Naive thymus-derived CD4-positive, alpha-beta T cell (primary cell): Measurements from ENCODE around the gene CDK18. TPM values are rescaled to one million over a fixed set of nuclear protein-coding genes. Genes with fewer than 3 reads are reported as not detected.
A peak's percentile ranks its signal among the peaks of the same experiment; 100 is the strongest.

ENCODE experiments used
- ATAC-seq: fragments of 150-1000 bp; cut with Tn5 transposase; 2 replicates; pipeline ENCODE4 v1.10.0; 2021; ENCODE audit warnings: mild to moderate bottlenecking, moderate library complexity
- CTCF ChIA-PET: fragments of 350-600 bp; sonication (Branson Sonifier 250); formaldehyde crosslinking; loops from one replicate; lab custom pipeline; 2021; ENCODE audit warnings: antibody characterized with exemption; lab: Charles Lee
- POLR2A ChIA-PET: fragments of 350-600 bp; sonication (Branson Sonifier 250); formaldehyde crosslinking; loops from one replicate; lab custom pipeline; 2021; ENCODE audit warnings: antibody characterized with exemption, inconsistent platforms; lab: Charles Lee
- DNase-seq, 9 donors: peaks; one replicate each; pipeline versions ENCODE4 v3.0.0 to v3.0.0-alpha.2; 2020 to 2022; ENCODE audit warnings: mixed read lengths in 1 of 9
- H3K27ac ChIP-seq: one replicate; pipeline ENCODE4 v1.7.0; 2013; ENCODE audit warnings: mild to moderate bottlenecking, low read depth, low read length, moderate library complexity
- H3K27me3 ChIP-seq, 2 donors: one replicate each; pipeline ENCODE4 v1.7.0; 2013; ENCODE audit warnings: low read length in 2 of 2, mild to moderate bottlenecking in 2 of 2, moderate library complexity in 2 of 2; ENCODE audit not compliant: control insufficient read depth in 2 of 2, insufficient read depth in 2 of 2
- H3K36me3 ChIP-seq, 3 experiments: 1 replicate in 2 of 3; 2 replicates in 1 of 3; pipeline ENCODE4 v1.7.0; 2013; ENCODE audit warnings: low read length in 3 of 3, mild to moderate bottlenecking in 3 of 3, moderate library complexity in 1 of 3; ENCODE audit not compliant: insufficient read depth in 3 of 3, control insufficient read depth in 2 of 3
- H3K4me1 ChIP-seq, 2 donors: one replicate each; pipeline ENCODE4 v1.7.0; 2013; ENCODE audit warnings: low read length in 2 of 2, mild to moderate bottlenecking in 2 of 2, moderate library complexity in 1 of 2; ENCODE audit not compliant: control insufficient read depth in 2 of 2, insufficient read depth in 2 of 2
- H3K4me3 ChIP-seq: 2 replicates; pipeline ENCODE4 v1.7.0; 2013; ENCODE audit warnings: mild to moderate bottlenecking, low read length
- H3K9me3 ChIP-seq, 3 experiments: 1 replicate in 2 of 3; 2 replicates in 1 of 3; pipeline ENCODE4 v1.7.0; 2013; ENCODE audit warnings: low read length in 3 of 3; ENCODE audit not compliant: control insufficient read depth in 2 of 3
- H3K27ac Mint-ChIP-seq, 9 donors: one replicate each; pipeline ENCODE4 v1.8.0; 2020 to 2022; ENCODE audit warnings: mixed read lengths in 9 of 9, mild to moderate bottlenecking in 8 of 9, moderate library complexity in 5 of 9, inconsistent platforms in 2 of 9
- H3K27me3 Mint-ChIP-seq, 5 donors: one replicate each; pipeline ENCODE4 v1.8.0; 2021 to 2022; ENCODE audit warnings: mixed read lengths in 5 of 5, mild to moderate bottlenecking in 1 of 5
- H3K36me3 Mint-ChIP-seq, 5 donors: one replicate each; pipeline ENCODE4 v1.8.0; 2020 to 2022; ENCODE audit warnings: mixed read lengths in 5 of 5, mild to moderate bottlenecking in 3 of 5, inconsistent platforms in 1 of 5
- H3K4me1 Mint-ChIP-seq, 7 donors: one replicate each; pipeline ENCODE4 v1.8.0; 2020 to 2022; ENCODE audit warnings: mixed read lengths in 7 of 7, mild to moderate bottlenecking in 3 of 7, inconsistent platforms in 1 of 7
- H3K4me3 Mint-ChIP-seq, 10 donors: one replicate each; pipeline ENCODE4 v1.8.0; 2020 to 2022; ENCODE audit warnings: mild to moderate bottlenecking in 10 of 10, mixed read lengths in 10 of 10, moderate library complexity in 6 of 10, inconsistent platforms in 2 of 10
- H3K9me3 Mint-ChIP-seq, 11 donors: one replicate each; pipeline ENCODE4 v1.8.0; 2020 to 2022; ENCODE audit warnings: mixed read lengths in 11 of 11, mild to moderate bottlenecking in 4 of 11, inconsistent platforms in 1 of 11, moderate library complexity in 1 of 11
- intact Hi-C, 2 donors: fragments of 100-400 bp; cut with micrococcal nuclease; formaldehyde crosslinking; loops; one replicate each; pipeline ENCODE4 v1.15.1; 2023
- polyA plus RNA-seq, 2 donors: library from polyadenylated mRNA; unstranded; fragments of 300-500 nt; fragmentation: Illumina TruSeq; gene quantifications; one replicate each; pipeline ENCODE4 v1.2.3, GENCODE V29; 2021
- total RNA-seq, 6 experiments: library from RNA in 5 of 6; stranded (reverse) in 5 of 6; gene quantifications; 1 replicate in 5 of 6; 2 replicates in 1 of 6; pipeline ENCODE4 v1.2.3 and lab custom pipeline; 2021 to 2026

CDK18 gene
- total and polyA plus RNA-seq, 7 experiments from 2014 or later, result 0.20 to 3.6 (median 2.6) TPM

DNA sequence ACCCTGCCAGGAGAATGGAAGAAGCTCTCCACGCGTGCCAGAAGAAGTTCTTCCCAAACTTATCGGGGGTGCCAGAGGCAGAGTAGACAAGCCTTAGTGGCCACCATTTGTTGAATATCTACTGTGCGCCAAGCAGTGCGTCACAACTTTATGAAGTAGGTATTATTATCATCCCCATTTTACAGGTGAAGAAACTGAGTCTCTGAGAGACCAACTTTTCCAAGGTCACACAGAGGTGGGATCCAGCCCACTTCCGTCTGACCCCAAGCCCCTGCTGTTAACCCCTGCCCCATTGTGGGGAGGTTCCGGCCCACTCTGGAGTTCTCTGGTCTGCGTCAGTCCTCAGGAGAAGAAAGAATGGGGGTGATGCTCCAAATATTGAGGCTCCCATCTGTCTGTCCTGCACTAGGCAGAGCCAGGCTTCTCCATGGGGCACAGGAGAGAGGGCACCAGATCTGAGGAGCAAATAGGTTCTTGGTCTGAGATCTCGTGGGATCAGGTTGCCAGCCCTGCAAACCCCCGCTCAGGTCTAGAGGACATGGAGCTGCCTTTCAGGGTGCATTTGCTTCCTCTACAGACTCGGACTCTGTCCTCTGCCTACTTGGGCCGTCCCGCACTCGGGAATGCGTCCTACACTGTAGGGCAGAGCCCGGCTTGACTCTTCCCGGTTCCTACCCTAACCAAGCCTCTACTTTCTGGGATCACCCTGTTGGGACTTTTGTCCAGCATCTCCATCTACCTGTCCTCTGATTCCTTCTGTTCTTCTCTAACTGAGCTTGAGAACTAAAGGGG, 2.1 kb downstream of the CDK18 start:
- H3K27me3 ChIP-seq, result no peaks in the 10 kb centered on the region
- Mint-ChIP-seq H3K36me3 (no peaks in the 10 kb centered on the region), H3K9me3 (no peaks in the 10 kb centered on the region), H3K4me1 (peaks cover 0 to 18% (median 12%) of the 10 kb centered on the region in 7 donors), H3K27ac (peak overlapping the region in 2 of 9 donors; percentile 54 to 65), H3K27me3 (peaks cover 0 to 48% (median 0%) of the 10 kb centered on the region in 5 donors), H3K4me3 (peak overlapping the region; percentile 7 to 64 (median 48))
- H3K4me3 ChIP-seq, result no peak overlapping the region
- CTCF ChIA-PET, result interaction anchor here (0.9 kb wide), 1 partner anchor 18 kb away, joined by 4 read pairs; no protein-coding TSS in a partner anchor
- POLR2A ChIA-PET, result interaction anchor here (1.3 kb wide), 1 partner anchor 243 kb away, joined by 4 read pairs; no protein-coding TSS in a partner anchor
- H3K36me3 ChIP-seq, result peaks cover 0 to 6% (median 0%) of the 10 kb centered on the region in 3 experiments
- DNase-seq (no peak), ATAC-seq (no peak)
- H3K9me3 ChIP-seq, result no peaks in the 10 kb centered on the region
- no peak overlapping the region for H3K27ac ChIP-seq
- intact Hi-C loops, result no loop called here
- H3K4me1 ChIP-seq, result peaks cover 6 to 9% of the 10 kb centered on the region in 2 donors

DNA sequence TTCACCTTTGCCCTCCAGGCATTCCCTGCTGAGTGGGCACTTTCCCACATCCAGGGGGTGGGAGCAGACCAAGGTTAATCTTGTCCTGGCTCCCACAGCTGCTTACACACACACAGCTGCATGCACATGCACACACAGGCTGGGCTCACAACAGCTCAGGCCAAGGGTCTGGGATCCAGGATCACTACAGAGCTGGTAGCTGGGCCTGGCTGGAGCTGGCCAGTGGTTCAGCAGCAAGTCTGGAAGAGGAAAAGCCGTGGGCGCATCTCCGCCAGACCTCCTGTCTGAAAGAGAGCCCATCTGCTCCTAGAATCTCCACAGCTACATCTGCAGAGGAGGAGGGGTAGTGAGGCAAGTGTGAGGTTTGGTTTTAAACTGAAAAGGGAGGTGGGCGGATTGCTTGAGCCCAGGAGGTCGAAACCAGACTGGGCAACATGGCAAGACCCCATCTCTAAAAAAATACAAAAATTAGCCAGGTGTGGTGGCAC, 3.8 kb downstream of the CDK18 start:
- no peaks in the 10 kb centered on the region for H3K36me3 Mint-ChIP-seq
- peaks cover 6 to 9% of the 10 kb centered on the region in 2 donors for H3K4me1 ChIP-seq
- peak overlapping the region in 1 of 9 donors; percentile 32 for H3K27ac Mint-ChIP-seq
- intact Hi-C loops, result no loop called here
- H3K27ac ChIP-seq, result no peak overlapping the region
- H3K4me3 ChIP-seq, result no peak overlapping the region
- no peak for ATAC-seq
- H3K36me3 ChIP-seq, result peaks cover 0 to 6% (median 0%) of the 10 kb centered on the region in 3 experiments
- H3K4me1 Mint-ChIP-seq, result peaks cover 0 to 18% (median 12%) of the 10 kb centered on the region in 7 donors
- peaks cover 0 to 33% (median 0%) of the 10 kb centered on the region in 5 donors for H3K27me3 Mint-ChIP-seq
- no peaks in the 10 kb centered on the region for H3K9me3 Mint-ChIP-seq
- H3K4me3 Mint-ChIP-seq, result peak overlapping the region in 1 of 10 donors; percentile 48
- no peak for DNase-seq
- no peaks in the 10 kb centered on the region for H3K9me3 ChIP-seq
- ChIA-PET CTCF (interaction anchor here (0.5 to 0.6 kb wide), 4 partner anchors 19 to 351 kb away, joined by 3 to 6 read pairs (median 3); no protein-coding TSS in a partner anchor), POLR2A (no interaction called here)
- H3K27me3 ChIP-seq, result no peaks in the 10 kb centered on the region

DNA sequence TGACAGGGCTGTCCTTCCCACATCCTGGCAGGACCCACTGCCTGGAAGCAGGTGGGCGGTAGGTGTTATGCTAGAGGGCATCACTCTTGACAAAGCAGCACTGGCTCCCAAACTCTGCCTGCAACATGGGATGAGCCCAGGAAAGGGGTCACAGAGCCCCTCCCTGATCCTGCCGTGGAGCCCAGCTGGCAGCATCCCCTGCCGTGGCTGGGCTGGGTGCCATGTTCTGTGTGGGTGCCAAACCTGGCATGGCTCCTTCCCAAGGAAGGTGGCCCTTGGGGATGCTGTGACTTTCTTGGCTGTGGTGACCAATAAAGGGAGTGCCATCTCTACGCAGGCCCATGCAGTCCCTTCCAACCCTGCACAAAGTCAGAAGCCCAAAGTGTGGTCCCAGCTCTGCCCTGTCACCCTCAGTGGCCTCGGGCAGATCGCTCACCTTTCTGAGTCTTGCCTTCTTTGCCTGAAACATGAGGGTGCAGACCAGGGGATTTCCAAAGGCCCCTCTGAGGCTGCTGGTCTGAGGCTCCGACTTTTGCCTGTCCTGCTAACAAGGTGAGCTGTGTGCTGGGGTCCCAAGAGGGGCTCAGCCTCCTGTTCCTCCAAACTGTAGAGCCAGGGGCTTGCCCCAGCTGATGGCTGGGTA, 6.0 kb downstream of the CDK18 start:
- Histone ChIP-seq H3K36me3 (no peaks in the 10 kb centered on the region), H3K9me3 (no peaks in the 10 kb centered on the region), H3K27ac (no peak overlapping the region), H3K4me3 (no peak overlapping the region), H3K27me3 (no peaks in the 10 kb centered on the region), H3K4me1 (peaks cover 0 to 4% of the 10 kb centered on the region in 2 donors)
- no peak for DNase-seq
- ChIA-PET POLR2A (no interaction called here), CTCF (interaction anchor here (0.6 to 0.7 kb wide), 3 partner anchors 28 to 532 kb away, joined by 3 to 10 read pairs (median 3); no protein-coding TSS in a partner anchor)
- no peaks in the 10 kb centered on the region for H3K36me3 Mint-ChIP-seq
- intact Hi-C loops, result no loop called here
- peak overlapping the region in 1 of 9 donors; percentile 28 for H3K27ac Mint-ChIP-seq
- H3K27me3 Mint-ChIP-seq, result peaks cover 0 to 14% (median 0%) of the 10 kb centered on the region in 5 donors
- H3K9me3 Mint-ChIP-seq, result no peaks in the 10 kb centered on the region
- peaks cover 0 to 7% (median 5%) of the 10 kb centered on the region in 7 donors for H3K4me1 Mint-ChIP-seq
- ATAC-seq, result no peak
- H3K4me3 Mint-ChIP-seq, result no peak overlapping the region

DNA sequence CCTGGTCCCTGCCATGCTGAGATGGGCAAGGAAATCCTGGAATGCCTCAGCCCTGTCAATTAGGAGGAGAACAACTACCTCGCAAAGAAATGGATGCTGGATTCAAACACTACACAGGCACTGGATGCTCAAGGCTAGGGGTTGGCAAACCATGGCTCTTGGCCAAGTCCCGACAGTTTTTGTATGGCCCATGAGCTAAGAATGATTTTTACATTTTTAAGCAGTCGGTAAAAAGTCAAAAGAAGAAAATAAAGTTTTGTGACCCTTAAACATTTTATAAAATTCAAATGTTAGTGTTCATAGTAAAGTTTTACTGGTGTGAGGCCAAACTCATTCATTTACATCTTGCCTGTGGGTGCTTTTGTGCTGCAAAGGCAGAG, 6.5 kb downstream of the CDK18 start:
- Mint-ChIP-seq H3K4me1 (peaks cover 0 to 5% (median 4%) of the 10 kb centered on the region in 7 donors), H3K4me3 (no peak overlapping the region), H3K27ac (peak overlapping the region in 2 of 9 donors; percentile 4 to 28), H3K27me3 (peaks cover 0 to 9% (median 0%) of the 10 kb centered on the region in 5 donors), H3K36me3 (no peaks in the 10 kb centered on the region), H3K9me3 (no peaks in the 10 kb centered on the region)
- no peak for DNase-seq
- ChIA-PET CTCF (interaction anchor here (2.1 kb wide), 1 partner anchor 13 kb away, joined by 6 read pairs; no protein-coding TSS in a partner anchor), POLR2A (no interaction called here)
- intact Hi-C loops, result no loop called here
- no peak for ATAC-seq
- no peaks in the 10 kb centered on the region for H3K9me3 ChIP-seq
- H3K4me3 ChIP-seq, result no peak overlapping the region
- no peak overlapping the region for H3K27ac ChIP-seq
- no peaks in the 10 kb centered on the region for H3K27me3 ChIP-seq
- H3K4me1 ChIP-seq, result no peaks in the 10 kb centered on the region
- H3K36me3 ChIP-seq, result no peaks in the 10 kb centered on the region

DNA sequence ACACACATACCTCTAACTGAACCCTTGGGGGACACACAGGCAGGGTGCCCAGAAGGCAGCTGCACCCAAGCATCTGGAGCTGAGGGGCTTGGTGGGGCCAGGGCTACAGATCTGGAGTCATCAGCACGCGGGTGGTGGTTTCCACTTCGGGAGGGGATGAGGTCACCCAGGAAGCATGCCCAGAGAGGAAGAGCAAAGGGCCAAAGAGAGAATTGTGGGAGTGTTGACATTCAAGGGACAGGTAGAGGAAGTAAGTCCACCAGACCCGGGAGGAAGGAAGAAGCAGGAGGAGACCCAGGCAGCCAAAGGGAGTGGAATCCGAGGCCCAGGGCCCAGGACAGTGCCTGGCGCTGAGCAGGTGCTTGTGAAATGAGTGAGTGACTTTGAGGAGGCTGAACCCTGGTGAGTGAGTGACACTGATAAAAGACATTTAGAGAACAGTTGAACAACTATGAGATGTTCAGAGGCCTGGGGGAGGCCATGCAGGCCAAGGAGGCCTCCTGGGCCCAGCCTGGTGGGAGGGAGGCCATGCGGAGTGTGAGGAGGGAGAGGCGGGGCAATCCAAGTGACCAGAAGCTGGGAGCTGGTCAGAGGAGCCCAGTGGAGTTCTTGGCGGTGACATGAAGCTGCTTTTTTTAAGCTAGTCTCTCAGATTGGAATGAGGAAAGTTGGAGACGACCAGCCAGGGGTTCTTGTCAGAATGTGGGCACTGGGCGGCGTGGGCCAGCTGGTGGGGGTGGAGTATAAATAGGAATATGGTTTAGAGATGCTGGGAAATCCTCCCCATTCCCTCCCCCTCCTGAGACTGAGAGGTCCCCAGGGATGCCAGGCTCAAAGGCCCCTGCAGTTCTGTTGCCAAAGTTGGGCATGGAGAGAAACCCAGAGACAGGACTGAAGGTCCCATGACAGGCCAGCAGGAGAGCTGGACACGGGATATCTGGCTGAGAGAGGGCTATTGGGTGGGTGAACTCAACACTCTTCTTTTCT, 7.9 kb downstream of the CDK18 start:
- no peak overlapping the region for H3K4me3 ChIP-seq
- H3K36me3 Mint-ChIP-seq, result no peaks in the 10 kb centered on the region
- no peak for DNase-seq
- H3K27ac Mint-ChIP-seq, result peak overlapping the region in 3 of 9 donors; percentile 54 to 65 (median 63)
- H3K36me3 ChIP-seq, result no peaks in the 10 kb centered on the region
- H3K9me3 ChIP-seq, result no peaks in the 10 kb centered on the region
- no peak overlapping the region for H3K4me3 Mint-ChIP-seq
- no peaks in the 10 kb centered on the region for H3K27me3 ChIP-seq
- peak; percentile 32 for ATAC-seq
- ChIA-PET POLR2A (no interaction called here), CTCF (interaction anchor here (2.1 kb wide), 1 partner anchor 12 kb away, joined by 6 read pairs; no protein-coding TSS in a partner anchor)
- H3K27ac ChIP-seq, result no peak overlapping the region
- H3K9me3 Mint-ChIP-seq, result no peaks in the 10 kb centered on the region
- H3K4me1 ChIP-seq, result no peaks in the 10 kb centered on the region
- no peaks in the 10 kb centered on the region for H3K27me3 Mint-ChIP-seq
- intact Hi-C loops, result no loop called here
- peaks cover 0 to 5% (median 0%) of the 10 kb centered on the region in 7 donors for H3K4me1 Mint-ChIP-seq

DNA sequence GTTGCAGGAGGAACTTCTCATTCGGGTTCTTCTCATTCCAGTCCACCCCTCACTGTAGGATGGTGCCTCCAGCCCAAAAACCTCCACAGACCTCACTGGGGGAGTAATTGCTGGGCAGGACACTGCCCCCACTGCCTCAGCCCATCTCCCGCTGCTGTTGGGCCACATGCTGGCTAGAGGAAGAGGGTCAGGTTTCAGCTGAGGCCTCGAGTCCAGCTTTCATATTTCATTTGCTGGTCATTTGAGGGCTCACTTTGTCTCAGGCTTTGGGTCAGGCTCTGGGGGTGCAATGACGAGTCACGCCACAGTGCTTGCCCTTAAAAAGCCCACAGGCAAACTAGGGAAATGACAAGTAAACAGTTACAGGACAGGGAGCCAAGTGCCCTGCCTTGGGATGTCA, 9.3 kb downstream of the CDK18 start:
- H3K27me3 Mint-ChIP-seq, result no peaks in the 10 kb centered on the region
- no peak for ATAC-seq

More for the DNA sequence above, 9.3 kb downstream of the CDK18 start:
- Histone ChIP-seq H3K27me3 (no peaks in the 10 kb centered on the region), H3K36me3 (no peaks in the 10 kb centered on the region), H3K27ac (no peak overlapping the region), H3K9me3 (no peaks in the 10 kb centered on the region), H3K4me3 (no peak overlapping the region), H3K4me1 (no peaks in the 10 kb centered on the region)
- peak overlapping the region in 2 of 9 donors; percentile 22 to 56 for H3K27ac Mint-ChIP-seq
- H3K4me1 Mint-ChIP-seq, result peaks cover 0 to 5% (median 0%) of the 10 kb centered on the region in 7 donors
- ChIA-PET POLR2A (interaction anchor here (0.5 kb wide), 1 partner anchor 9 kb away, joined by 3 read pairs; no protein-coding TSS in a partner anchor), CTCF (no interaction called here)
- H3K4me3 Mint-ChIP-seq, result no peak overlapping the region
- DNase-seq, result no peak
- no peaks in the 10 kb centered on the region for H3K36me3 Mint-ChIP-seq
- H3K9me3 Mint-ChIP-seq, result no peaks in the 10 kb centered on the region
- intact Hi-C loops, result no loop called here
